CD4-positive, alpha-beta T cell treated with Interleukin-12 subunit alpha and Interleukin-12 subunit beta, for 1 hour (primary cell): ENCODE results near the gene CP.
"Not testable (repeated sequence)": the region's sequence is repeated elsewhere in the genome, so short reads cannot be mapped to it uniquely, and the experiment has no call there.

ENCODE experiments used
- DNase-seq: peaks from one replicate; pipeline ENCODE4 v3.0.0-alpha.2; 2020

CP gene

GRCh38 chr3:149221783-149222517, at the start of gene CP:
Gene CP, minus strand, starts transcription at chr3:149221829. Its CDS starts 37 bp downstream, at chr3:149221792.
- DNase-seq, result no peak

DNA sequence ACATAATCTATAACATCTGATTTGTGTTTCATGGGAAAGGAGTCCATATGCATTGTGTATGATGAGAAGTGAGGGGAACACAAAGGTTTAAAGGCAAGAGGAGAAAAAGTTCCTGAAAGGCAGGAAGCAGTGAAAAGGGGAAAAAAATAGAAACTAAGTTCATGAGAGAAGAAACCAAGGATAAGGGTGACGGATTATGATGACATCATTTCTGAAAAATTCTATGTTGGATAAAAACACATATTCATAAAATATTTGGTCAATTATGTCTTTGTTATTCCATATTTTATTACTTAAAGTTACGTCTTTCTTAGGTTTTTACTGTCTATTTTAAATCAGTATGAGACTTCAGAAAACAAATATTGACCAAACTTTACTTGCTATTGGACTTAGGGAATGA, 48.6 kb upstream of the CP start:
- DNase-seq, result no peak

GRCh38 chr3:149269687-149270086, 48.1 kb upstream of the CP start:
- DNase-seq, result no peak

- DNase-seq, result no peak
Measured at GRCh38 chr3:149267565-149267964, 45.9 kb upstream of the CP start.

GRCh38 chr3:149266736-149267135, 45.1 kb upstream of the CP start:
- no peak for DNase-seq

DNA sequence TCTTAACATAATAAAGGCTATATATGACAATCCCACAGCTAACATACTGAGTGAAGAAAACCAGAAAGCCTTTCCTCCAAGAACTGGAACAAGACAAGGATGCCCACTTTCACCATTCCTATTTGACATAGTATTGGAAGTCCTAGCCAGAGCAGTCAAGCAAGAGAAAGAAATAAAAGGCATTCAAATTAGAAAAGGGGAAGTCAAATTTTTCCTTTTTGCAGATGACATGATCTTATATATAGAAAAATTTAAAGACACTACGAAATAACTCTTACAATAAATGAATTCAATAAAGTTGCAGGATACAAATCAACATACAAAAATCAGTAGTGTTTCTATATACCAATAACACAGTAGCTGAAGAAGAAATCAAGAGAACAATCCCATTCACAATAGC, 42.2 kb upstream of the CP start:
- no peak for DNase-seq

DNA sequence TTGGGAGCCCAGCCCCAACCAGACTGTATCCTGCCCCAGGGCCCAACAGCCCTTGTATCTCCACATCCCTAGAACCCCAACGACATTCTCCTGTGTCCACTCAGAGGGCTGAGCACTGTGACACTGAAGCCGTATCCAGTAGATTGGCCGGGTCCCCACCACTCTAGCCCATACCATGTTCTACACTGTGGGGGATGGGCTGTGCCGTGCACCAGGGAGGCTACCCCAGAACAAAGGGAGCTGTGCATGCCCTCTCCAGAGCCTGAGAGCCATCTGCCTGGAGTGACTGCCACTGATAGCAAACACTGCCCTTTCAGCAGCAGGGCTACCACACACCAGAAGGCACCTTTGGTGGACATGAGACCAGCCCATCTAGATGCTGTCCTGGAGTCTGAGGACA, 37.1 kb upstream of the CP start:
- no peak for DNase-seq

DNA sequence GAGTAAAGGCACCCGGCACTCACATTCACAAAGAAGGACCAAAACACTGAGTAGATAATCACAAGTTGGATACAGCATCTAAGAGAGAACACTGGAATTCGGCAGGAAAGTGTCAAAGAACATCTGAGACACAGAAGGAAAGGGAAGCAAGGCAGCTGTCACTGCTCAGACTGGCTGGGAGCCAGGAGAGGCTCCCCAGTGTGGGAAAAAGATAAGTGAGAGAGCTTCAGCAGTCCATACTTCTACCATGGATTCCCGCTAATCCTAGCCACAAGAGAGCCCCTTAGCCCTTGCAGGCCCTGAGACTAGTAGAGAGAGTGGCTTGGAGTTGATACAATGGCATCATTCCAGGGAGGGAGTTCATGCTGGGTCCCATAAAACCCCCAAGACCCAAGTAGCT, 36.7 kb upstream of the CP start:
- DNase-seq, result no peak

DNA sequence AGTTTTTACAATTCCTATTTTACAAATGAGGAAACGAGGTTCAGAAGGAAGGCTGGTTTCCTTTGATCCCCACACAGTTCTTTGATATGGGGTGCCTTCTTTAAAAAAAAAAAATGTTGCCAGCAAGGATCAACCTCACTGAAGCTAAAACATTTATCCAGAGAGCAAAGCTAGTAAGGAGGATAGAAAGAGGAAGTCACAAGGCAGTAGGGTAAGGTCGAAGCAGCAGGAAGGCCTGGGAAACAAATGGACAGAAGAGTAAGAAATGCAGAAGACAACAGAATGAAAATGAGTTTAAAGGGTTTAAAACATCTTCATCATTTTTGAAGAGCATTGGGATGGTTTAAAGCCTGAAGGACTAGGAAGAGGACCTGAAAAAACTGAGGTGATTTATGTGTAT, 30.6 kb upstream of the CP start:
- DNase-seq, result no peak

DNA sequence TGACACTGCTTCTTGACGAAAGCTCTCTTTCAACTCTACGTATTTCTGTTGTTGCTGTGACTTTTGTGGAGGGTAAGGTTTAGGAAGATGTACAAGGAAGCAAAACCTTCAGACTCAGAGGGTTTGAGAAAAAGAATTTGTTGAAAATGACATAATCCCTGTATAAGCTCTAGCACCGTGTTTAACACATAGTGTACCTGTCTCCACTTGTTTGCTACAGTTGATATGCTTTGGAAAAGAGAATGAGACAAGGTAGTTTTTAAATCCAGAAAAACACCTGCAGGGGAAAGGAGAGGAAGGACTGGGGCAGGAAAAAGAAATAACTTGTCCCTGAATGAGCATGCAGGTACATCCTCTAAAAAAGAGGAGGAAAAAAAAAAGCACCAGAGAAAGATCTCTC, 29.6 kb upstream of the CP start:
- DNase-seq, result no peak

DNA sequence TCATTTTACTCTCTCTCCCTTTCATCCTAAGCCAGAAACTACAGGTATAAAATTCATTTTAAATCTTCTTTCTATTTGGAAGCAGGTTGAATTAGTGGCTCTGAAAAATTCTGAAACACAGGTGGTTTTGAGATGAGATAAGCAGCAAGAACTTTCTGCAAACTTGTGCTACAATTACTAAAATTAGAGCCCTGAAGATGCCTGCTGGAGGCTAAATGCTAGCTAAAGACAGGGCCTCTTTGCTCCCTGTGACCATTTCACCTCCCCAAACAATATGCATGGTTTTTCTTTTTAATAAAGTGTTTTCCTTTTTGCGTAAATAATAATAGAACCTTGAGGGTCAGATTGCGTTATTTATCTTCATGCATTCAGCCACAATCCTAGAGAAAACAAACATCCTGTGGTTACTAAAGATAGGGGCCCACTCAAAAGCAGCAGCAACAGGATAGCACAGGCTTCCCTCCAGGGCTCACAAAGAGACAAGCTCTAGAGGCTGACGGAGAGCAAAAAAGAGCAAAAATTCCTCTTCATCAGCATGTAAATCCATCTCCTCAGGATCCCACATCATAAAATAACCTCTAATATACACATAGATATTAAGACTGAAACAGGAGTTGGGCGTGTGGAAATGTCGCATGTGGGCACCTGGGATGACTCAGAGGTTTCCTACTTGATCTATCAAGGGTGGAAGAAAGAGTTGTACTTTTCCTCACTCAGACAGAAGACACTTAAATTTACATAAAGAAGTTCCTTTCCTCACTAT, 26.5 kb upstream of the CP start:
- no peak for DNase-seq

GRCh38 chr3:149247008-149247710, 25.5 kb upstream of the CP start:
- DNase-seq, result no peak

GRCh38 chr3:149245738-149246451, 24.3 kb upstream of the CP start:
- DNase-seq, result no peak

- DNase-seq, result no peak
Measured at GRCh38 chr3:149243540-149243939, 21.9 kb upstream of the CP start.

DNA sequence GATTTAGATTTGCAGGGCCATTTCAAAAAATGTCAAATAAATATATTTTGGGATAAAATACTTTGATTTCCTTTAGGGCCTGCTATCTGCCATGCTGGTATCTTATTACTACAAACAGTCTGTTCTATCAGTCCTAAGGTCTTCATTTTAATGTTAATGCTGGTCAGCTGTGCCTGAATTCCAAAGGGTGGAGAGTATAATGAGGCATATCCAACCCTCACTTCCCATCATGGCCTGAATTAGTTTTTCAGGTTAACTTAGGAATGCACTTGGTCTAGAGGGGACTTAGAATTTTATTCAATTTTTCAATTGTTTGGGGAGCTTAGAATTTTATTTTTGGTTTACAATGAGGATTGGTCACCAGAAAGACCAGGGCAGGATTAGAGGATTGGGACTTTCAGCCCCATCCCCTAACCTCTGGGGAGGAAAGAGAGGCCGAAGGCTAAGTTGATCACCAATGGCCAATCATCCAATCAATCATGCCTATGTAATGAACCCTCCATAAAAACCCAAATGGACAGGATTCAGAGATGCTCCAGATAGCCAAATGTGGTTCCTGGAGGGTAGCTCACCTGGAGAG, 17.8 kb upstream of the CP start:
- no peak for DNase-seq

GRCh38 chr3:149238268-149238667, 16.6 kb upstream of the CP start:
- not testable (repeated sequence) for DNase-seq

- no peak for DNase-seq
Measured at GRCh38 chr3:149235599-149236424, 14.2 kb upstream of the CP start.

- DNase-seq, result no peak
Measured at GRCh38 chr3:149234671-149235245, 13.1 kb upstream of the CP start.

DNA sequence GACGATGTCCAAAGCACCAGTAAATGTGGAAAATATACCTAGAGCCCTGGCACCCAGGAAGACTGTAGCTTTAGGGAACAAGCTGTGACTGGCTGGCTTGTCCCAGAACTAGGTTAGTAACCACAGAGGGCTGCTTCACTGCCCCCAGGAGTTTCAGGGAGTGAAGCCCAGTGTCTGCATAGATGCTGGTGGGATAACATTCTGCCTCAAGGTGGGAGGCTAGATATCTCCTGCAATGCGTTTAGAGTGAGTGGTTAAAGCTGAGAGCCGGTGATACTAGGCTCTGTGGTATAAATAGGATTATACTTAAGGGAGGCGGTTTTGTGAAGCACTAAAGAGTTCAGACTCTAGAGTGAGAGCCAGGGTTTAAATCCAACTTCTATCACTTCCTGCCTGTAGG, 11.7 kb upstream of the CP start:
- DNase-seq, result no peak

GRCh38 chr3:149231871-149232270, 10.2 kb upstream of the CP start:
- DNase-seq, result no peak

DNA sequence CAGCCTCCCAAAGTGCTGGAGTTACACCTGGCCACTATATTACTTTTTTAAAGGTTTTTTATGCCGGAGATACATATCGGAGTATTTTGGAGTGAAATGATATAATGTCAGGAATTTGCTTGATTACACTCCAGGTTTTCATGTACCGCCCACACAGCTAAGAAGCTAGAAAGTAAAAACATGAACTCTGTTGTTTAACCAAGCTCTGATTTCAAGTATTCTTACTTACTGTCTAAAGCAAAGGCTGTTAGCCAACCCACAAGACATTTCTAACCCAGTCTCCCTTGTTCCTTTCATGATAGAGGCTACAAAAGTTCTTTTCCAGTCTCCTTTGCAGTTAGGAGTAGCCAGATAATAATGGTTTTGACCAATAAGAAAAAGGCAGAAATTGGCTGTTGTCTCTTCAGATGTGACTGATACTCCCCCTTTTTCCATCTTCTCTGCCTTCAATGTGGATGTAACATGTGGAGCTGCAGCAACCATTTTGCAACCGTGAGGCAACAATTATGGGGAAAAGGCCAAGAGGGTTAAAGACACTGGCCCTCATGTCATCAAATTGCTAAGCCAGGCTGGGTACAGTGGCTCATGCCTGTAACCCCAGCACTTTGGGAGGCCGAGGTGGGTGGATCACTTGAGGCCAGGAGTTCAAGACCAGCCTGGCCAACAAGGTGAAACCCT, 6.1 kb upstream of the CP start:
- DNase-seq, result no peak
